Activated T-cell treated with anti-CD3 and anti-CD28 coated beads, Interleukin-2, amount 50 U/mL, for 24 hours (primary cell): ENCODE results near the gene GLP2R.

Experiments used
- DNase-seq: peaks from one replicate; pipeline ENCODE4 v3.0.0-alpha.2; 2020
- H3K27ac Mint-ChIP-seq: 2 replicates; pipeline ENCODE4 v1.8.0; 2020; ENCODE audit warnings: mild to moderate bottlenecking, mixed read lengths
- H3K27me3 Mint-ChIP-seq: 2 replicates; pipeline ENCODE4 v1.8.0; 2020; ENCODE audit warnings: mixed read lengths
- H3K36me3 Mint-ChIP-seq: 2 replicates; pipeline ENCODE4 v1.8.0; 2020; ENCODE audit warnings: low read depth, mixed read lengths
- H3K4me1 Mint-ChIP-seq: 2 replicates; pipeline ENCODE4 v1.8.0; 2020; ENCODE audit warnings: low read depth, mixed read lengths
- H3K4me3 Mint-ChIP-seq: 2 replicates; pipeline ENCODE4 v1.8.0; 2020; ENCODE audit warnings: mild to moderate bottlenecking, moderate library complexity, mixed read lengths
- H3K9me3 Mint-ChIP-seq: 2 replicates; pipeline ENCODE4 v1.8.0; 2020; ENCODE audit warnings: mixed read lengths

GLP2R gene

GRCh38 chr17:9860851-9861250 lies 35.1 kb downstream of the GLP2R start:
- DNase-seq, result no peak
- H3K4me1 Mint-ChIP-seq, result no peaks in the 10 kb centered on the region
- H3K9me3 Mint-ChIP-seq, result peaks cover 5% of the 10 kb centered on the region
- peaks cover 9% of the 10 kb centered on the region for H3K27me3 Mint-ChIP-seq
- H3K4me3 Mint-ChIP-seq, result no peak overlapping the region
- H3K27ac Mint-ChIP-seq, result no peak overlapping the region
- no peaks in the 10 kb centered on the region for H3K36me3 Mint-ChIP-seq

- no peak overlapping the region for H3K27ac Mint-ChIP-seq
- H3K27me3 Mint-ChIP-seq, result peaks cover 9% of the 10 kb centered on the region
- no peaks in the 10 kb centered on the region for H3K36me3 Mint-ChIP-seq
- no peak for DNase-seq
- H3K4me3 Mint-ChIP-seq, result no peak overlapping the region
- no peaks in the 10 kb centered on the region for H3K4me1 Mint-ChIP-seq
- peaks cover 5% of the 10 kb centered on the region for H3K9me3 Mint-ChIP-seq
These were observed 36.5 kb downstream of the GLP2R start for GRCh38 chr17:9862220-9862619.

- Mint-ChIP-seq H3K9me3 (peaks cover 4% of the 10 kb centered on the region), H3K4me3 (no peak overlapping the region), H3K27me3 (peaks cover 12% of the 10 kb centered on the region), H3K4me1 (no peaks in the 10 kb centered on the region), H3K36me3 (no peaks in the 10 kb centered on the region), H3K27ac (no peak overlapping the region)
- no peak for DNase-seq
These were observed 37.2 kb downstream of the GLP2R start for GRCh38 chr17:9862949-9863348.

DNA sequence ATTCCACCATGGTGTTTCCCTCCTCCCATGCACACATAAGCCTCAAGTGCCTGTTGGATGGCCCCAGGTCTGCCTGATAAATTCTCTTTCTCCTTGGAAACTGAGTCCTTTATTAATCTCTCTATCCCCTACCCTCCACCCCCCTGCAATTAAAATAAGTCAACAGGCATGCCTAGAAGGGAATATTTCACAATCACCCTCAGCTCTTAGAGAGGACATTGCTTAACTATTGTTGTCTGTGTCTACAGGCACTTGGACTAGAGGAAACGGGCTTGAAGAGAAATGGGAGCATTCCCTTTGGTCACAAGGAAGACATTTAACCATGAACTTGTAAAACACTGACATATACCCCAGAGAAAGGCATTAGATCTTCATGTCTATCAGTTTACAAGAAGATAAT lies 39.9 kb downstream of the GLP2R start:
- Mint-ChIP-seq H3K36me3 (no peaks in the 10 kb centered on the region), H3K4me1 (no peaks in the 10 kb centered on the region), H3K27me3 (peaks cover 14% of the 10 kb centered on the region), H3K9me3 (peaks cover 2% of the 10 kb centered on the region), H3K4me3 (no peak overlapping the region), H3K27ac (no peak overlapping the region)
- DNase-seq, result no peak

DNA sequence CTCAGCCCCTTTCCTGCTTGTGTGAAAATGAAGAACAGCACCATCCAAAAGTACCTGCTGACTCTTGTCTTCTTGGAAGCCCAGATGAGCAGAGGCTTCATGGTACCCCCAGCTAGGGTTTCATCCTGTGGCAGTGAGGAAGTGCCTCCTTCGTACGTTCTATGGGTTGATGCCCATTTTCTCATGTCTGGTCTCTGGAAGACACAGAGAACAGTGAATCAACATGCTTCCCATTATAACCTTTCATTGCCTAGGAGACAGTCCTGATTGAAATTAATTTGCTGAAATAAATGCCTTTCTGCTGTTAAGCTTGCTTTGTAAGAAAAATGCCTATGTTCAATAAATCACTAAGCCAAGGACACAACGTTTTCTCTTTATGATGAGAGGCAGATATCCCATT lies 42.8 kb downstream of the GLP2R start:
- no peaks in the 10 kb centered on the region for H3K4me1 Mint-ChIP-seq
- H3K36me3 Mint-ChIP-seq, result no peaks in the 10 kb centered on the region
- H3K27me3 Mint-ChIP-seq, result peaks cover 10% of the 10 kb centered on the region
- H3K4me3 Mint-ChIP-seq, result no peak overlapping the region
- no peaks in the 10 kb centered on the region for H3K9me3 Mint-ChIP-seq
- no peak for DNase-seq
- no peak overlapping the region for H3K27ac Mint-ChIP-seq

DNA sequence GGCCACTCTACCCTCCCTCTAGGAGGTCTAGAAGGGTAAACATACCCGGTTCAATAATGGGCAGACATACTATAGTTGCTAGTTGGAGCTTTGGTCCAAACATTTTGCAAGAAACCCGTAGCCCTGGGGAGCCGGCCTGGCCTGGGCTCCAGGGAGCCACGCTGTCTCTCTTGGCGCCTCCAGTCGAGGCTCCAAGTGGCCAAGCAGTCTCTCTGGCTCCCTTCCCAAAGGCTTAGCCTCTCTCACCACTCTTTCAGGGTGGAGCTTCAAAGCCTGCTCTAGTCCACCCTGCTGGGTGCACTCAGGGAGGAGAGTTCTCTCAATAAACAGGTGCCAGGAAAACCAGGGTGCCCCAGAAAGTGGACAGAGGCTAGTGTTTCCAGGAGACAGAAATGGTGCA lies 47.1 kb downstream of the GLP2R start:
- Mint-ChIP-seq H3K27ac (no peak overlapping the region), H3K4me1 (no peaks in the 10 kb centered on the region), H3K4me3 (no peak overlapping the region), H3K36me3 (no peaks in the 10 kb centered on the region), H3K9me3 (no peaks in the 10 kb centered on the region), H3K27me3 (peaks cover 26% of the 10 kb centered on the region)
- no peak for DNase-seq

DNA sequence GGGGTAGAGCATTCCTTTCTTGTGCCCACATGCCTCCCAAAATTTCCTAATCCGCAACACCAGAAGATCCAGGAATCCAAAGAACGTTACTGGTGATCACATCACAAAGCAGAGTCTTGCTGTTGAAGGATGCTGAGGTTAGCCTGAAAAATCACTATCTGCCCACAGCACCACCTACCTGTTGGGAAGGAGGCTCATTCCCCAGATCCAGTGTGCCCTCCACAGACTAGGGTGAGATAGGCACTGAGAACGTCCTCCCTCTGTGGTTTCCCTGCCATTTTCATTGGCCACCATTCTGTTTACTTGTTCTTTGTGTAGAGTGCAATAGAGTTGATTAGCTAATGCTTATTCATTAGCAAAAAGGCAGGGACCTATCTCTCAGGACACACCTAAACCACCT lies 49.0 kb downstream of the GLP2R start:
- Mint-ChIP-seq H3K27me3 (peaks cover 23% of the 10 kb centered on the region), H3K36me3 (no peaks in the 10 kb centered on the region), H3K27ac (no peak overlapping the region), H3K4me3 (no peak overlapping the region), H3K4me1 (no peaks in the 10 kb centered on the region), H3K9me3 (no peaks in the 10 kb centered on the region)
- no peak for DNase-seq

DNA sequence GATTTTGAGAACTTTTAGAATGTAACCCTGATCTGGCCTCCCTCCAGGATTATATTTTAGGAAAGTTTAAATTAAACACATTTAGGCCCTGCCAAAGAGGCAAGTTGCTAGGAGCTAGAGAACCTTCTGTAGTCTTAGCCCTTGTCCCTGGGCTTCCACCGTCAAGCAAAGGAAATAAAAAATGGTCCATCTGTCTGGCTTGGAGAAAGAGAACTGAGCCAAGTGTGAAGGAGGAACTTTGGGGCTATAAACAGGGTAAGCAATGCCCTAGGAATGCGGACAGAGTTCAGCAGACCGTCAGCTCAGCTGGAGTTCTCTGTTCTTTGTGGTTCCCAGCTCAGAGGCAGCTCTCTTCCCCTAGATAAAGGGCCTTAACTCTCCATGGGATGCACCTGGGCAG lies 49.7 kb downstream of the GLP2R start:
- Mint-ChIP-seq H3K4me1 (no peaks in the 10 kb centered on the region), H3K27me3 (peaks cover 23% of the 10 kb centered on the region), H3K27ac (no peak overlapping the region), H3K36me3 (no peaks in the 10 kb centered on the region), H3K4me3 (no peak overlapping the region), H3K9me3 (peaks cover under 1% of the 10 kb centered on the region)
- DNase-seq, result no peak

DNA sequence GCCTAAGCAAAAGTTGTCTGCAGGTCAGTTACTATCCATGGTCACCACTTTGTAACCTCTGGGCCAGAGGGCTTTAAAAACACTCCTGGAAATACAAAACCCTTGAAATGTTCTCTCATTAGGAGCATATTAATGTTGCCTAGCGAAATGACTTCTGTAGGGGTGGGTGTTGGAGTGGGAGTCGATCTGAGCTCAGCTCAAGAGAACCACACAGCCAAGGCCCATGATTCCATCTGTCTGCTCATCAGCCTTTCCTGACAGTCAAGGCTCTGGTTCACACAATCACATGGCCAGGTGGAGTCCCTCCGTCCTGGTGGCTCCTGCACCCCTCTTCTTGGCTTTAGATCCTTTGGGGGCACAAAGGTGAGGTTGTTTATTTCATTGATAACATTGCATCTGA lies 52.6 kb downstream of the GLP2R start:
- Mint-ChIP-seq H3K27me3 (peaks cover 20% of the 10 kb centered on the region), H3K36me3 (no peaks in the 10 kb centered on the region), H3K4me1 (no peaks in the 10 kb centered on the region), H3K27ac (no peak overlapping the region), H3K9me3 (peaks cover 18% of the 10 kb centered on the region), H3K4me3 (no peak overlapping the region)
- no peak for DNase-seq

DNA sequence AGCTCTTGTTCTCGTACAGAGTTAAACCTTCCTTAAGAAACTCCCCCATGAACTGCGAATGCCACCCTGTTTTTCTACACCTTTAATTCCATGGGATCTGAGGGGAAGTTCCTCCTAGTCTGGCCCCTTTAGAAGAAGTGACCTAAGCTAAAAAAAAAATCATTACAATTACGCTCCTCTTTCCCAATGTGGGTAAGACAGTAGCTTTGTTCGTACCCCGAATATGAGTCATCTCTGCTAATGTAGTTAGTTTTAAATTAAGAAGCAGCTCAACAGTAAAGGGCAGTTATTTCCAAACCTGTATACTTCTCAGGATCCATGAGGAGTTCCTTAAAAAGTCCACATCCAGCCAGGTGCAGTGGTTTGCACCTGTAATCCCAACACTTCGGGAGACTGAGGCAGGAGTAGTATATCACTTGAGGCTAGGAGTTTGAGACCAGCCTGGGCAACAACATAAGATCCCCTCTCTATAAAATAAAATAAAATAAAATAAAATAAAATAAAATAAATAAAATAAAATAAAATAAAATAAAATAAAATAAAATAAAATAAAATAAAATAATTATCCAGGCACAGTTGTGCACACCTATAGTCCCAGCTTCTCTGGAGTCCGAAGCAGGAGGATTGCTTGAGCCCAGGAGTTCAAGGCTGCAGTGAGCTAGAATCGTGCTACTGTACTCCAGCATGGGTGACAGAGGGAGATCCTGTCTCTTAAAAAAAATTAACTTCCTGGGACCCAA lies 53.2 kb downstream of the GLP2R start:
- no peaks in the 10 kb centered on the region for H3K4me1 Mint-ChIP-seq
- H3K9me3 Mint-ChIP-seq, result peaks cover 22% of the 10 kb centered on the region
- no peaks in the 10 kb centered on the region for H3K36me3 Mint-ChIP-seq
- DNase-seq, result no peak
- no peak overlapping the region for H3K4me3 Mint-ChIP-seq
- H3K27me3 Mint-ChIP-seq, result peaks cover 20% of the 10 kb centered on the region
- H3K27ac Mint-ChIP-seq, result no peak overlapping the region

- no peak overlapping the region for H3K4me3 Mint-ChIP-seq
- H3K27me3 Mint-ChIP-seq, result peaks cover 10% of the 10 kb centered on the region
- peaks cover 29% of the 10 kb centered on the region for H3K9me3 Mint-ChIP-seq
- H3K36me3 Mint-ChIP-seq, result no peaks in the 10 kb centered on the region
- no peak overlapping the region for H3K27ac Mint-ChIP-seq
- DNase-seq, result no peak
- H3K4me1 Mint-ChIP-seq, result no peaks in the 10 kb centered on the region
These were observed 54.9 kb downstream of the GLP2R start for GRCh38 chr17:9880582-9880999.

DNA sequence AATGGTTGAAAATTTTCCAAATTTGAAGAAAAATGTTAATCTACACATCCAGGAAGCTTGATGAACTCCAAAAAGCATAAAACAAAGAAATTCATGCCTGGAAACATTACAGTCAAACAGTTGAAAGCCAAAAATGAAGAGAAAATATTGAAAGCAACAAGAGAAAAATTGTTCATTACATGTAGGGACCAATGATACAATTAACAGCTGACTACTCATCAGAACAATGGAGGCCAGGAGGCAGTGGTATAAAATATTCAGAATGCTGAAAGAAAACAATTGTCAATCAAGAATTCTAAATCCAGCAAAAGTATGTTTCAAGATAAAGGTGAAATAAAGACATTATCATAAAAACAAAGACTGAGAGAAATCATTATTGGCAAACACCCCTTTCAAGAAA lies 57.7 kb downstream of the GLP2R start:
- no peak for DNase-seq
- H3K4me1 Mint-ChIP-seq, result no peaks in the 10 kb centered on the region
- H3K9me3 Mint-ChIP-seq, result peaks cover 29% of the 10 kb centered on the region
- no peaks in the 10 kb centered on the region for H3K36me3 Mint-ChIP-seq
- no peak overlapping the region for H3K4me3 Mint-ChIP-seq
- H3K27ac Mint-ChIP-seq, result no peak overlapping the region
- H3K27me3 Mint-ChIP-seq, result no peaks in the 10 kb centered on the region

- DNase-seq, result no peak
- Mint-ChIP-seq H3K27ac (no peak overlapping the region), H3K4me1 (no peaks in the 10 kb centered on the region), H3K36me3 (no peaks in the 10 kb centered on the region), H3K27me3 (no peaks in the 10 kb centered on the region), H3K4me3 (no peak overlapping the region), H3K9me3 (peaks cover 24% of the 10 kb centered on the region)
These were observed 60.6 kb downstream of the GLP2R start for GRCh38 chr17:9886141-9886930.

GRCh38 chr17:9887508-9887907 lies 61.8 kb downstream of the GLP2R start:
- H3K36me3 Mint-ChIP-seq, result no peaks in the 10 kb centered on the region

DNA sequence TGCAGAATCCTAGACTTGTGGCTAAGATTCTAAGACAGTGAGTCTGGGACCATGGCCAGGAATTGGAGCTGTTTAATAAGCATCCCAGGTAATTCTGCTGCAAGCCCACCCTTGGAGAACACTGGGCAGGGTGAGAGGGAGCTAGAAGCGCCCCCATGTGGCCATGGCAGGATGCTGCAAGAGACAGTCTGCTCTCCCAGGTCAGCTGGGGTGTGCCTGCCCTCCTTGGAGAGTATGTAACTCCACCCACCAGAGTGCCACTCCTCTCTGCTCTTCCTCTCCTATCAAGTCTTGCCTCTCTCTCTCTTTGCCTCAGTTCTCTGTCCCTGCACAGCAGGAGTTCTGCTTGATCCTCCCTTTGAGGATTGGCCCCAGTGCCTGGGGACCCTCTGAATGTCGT lies 64.4 kb downstream of the GLP2R start:
- Mint-ChIP-seq H3K27ac (no peak overlapping the region), H3K4me3 (no peak overlapping the region), H3K27me3 (peaks cover 12% of the 10 kb centered on the region), H3K4me1 (no peaks in the 10 kb centered on the region), H3K9me3 (no peaks in the 10 kb centered on the region), H3K36me3 (no peaks in the 10 kb centered on the region)
- DNase-seq, result no peak

More at GRCh38 chr17:9887508-9887907, 61.8 kb downstream of the GLP2R start:
- Mint-ChIP-seq H3K4me3 (no peak overlapping the region), H3K27me3 (no peaks in the 10 kb centered on the region), H3K27ac (no peak overlapping the region), H3K4me1 (no peaks in the 10 kb centered on the region), H3K9me3 (peaks cover 15% of the 10 kb centered on the region)
- DNase-seq, result no peak
